OCI-LY1 (cell line): ENCODE measurements around the gene ESR1.
"Not testable (repeated sequence)": the region's sequence is repeated elsewhere in the genome, so short reads cannot be mapped to it uniquely, and the experiment has no call there.

Source experiments
- H2AFZ ChIP-seq: fragments of 200-600 bp; sonication (generic), shearing (Covaris generic); 2 replicates; pipeline ENCODE4 v1.6.0; 2014; ENCODE audit warnings: antibody characterized with exemption, mild to moderate bottlenecking, low read length
- H3F3A ChIP-seq: fragments of 200-600 bp; sonication (generic), shearing (Covaris generic); 2 replicates; pipeline ENCODE4 v1.6.0; 2014; ENCODE audit warnings: mild to moderate bottlenecking, antibody characterized with exemption, low read length, moderate library complexity; ENCODE audit not compliant: insufficient read depth
- H3K27ac ChIP-seq: fragments of 200-600 bp; sonication (generic); 2 replicates; pipeline ENCODE4 v1.5.1; 2014; ENCODE audit warnings: low read length, mixed run types, mild to moderate bottlenecking, low read depth; ENCODE audit not compliant: poor library complexity, severe bottlenecking
- H3K27me3 ChIP-seq: fragments of 200-600 bp; sonication (generic); 2 replicates; pipeline ENCODE4 v1.6.0; 2014; ENCODE audit warnings: antibody characterized with exemption, mild to moderate bottlenecking, low read length, moderate library complexity; ENCODE audit not compliant: insufficient read depth
- H3K36me3 ChIP-seq: fragments of 200-600 bp; sonication (generic); 2 replicates; pipeline ENCODE4 v1.6.1; 2014; ENCODE audit warnings: mild to moderate bottlenecking, antibody characterized with exemption, low read length, moderate library complexity, mixed read lengths; ENCODE audit not compliant: insufficient read depth
- H3K4me1 ChIP-seq: fragments of 200-600 bp; sonication (generic); 2 replicates; pipeline ENCODE4 v1.5.1; 2014; ENCODE audit warnings: mild to moderate bottlenecking, low read length, moderate library complexity; ENCODE audit not compliant: insufficient read depth, severe bottlenecking
- H3K4me2 ChIP-seq: fragments of 200-600 bp; sonication (generic), shearing (Covaris generic); 2 replicates; pipeline ENCODE4 v1.6.1; 2014; ENCODE audit warnings: low read length
- H3K4me3 ChIP-seq: fragments of 200-600 bp; sonication (generic); 2 replicates; pipeline ENCODE4 v1.5.1; 2014; ENCODE audit warnings: low read length, low read depth, mild to moderate bottlenecking, mixed read lengths; ENCODE audit not compliant: poor library complexity, severe bottlenecking
- H3K79me2 ChIP-seq: fragments of 200-600 bp; shearing (Covaris generic); 2 replicates; pipeline ENCODE4 v1.6.1; 2016; ENCODE audit warnings: mixed run types, low read length, mixed read lengths; ENCODE audit not compliant: insufficient read depth
- H3K9ac ChIP-seq: fragments of 200-600 bp; sonication (generic), shearing (Covaris generic); 2 replicates; pipeline ENCODE4 v1.6.1; 2014; ENCODE audit warnings: mild to moderate bottlenecking, low read length, mixed read lengths
- H3K9me2 ChIP-seq: fragments of 200-600 bp; sonication (generic), shearing (Covaris generic); 2 replicates; pipeline ENCODE4 v1.6.1; 2014; ENCODE audit warnings: low read depth, mild to moderate bottlenecking, low read length, mixed read lengths
- H3K9me3 ChIP-seq: fragments of 200-600 bp; shearing (Covaris generic); 2 replicates; pipeline ENCODE4 v1.6.1; 2014; ENCODE audit warnings: low read length, mixed read lengths
- H4K20me1 ChIP-seq: fragments of 200-600 bp; sonication (generic), shearing (Covaris generic); 2 replicates; pipeline ENCODE4 v1.6.0; 2016; ENCODE audit warnings: mild to moderate bottlenecking, low read length; ENCODE audit not compliant: insufficient read depth
- EZH2 ChIP-seq: fragments of 200-600 bp; sonication (generic), shearing (Covaris generic); IDR thresholded peaks from 2 replicates; pipeline ENCODE4 v1.8.0; 2017; ENCODE audit warnings: borderline replicate concordance, mixed run types, mild to moderate bottlenecking, antibody characterized with exemption, low read length, moderate library complexity, mixed read lengths
- TF ChIP-seq, protein P1 (sequence below): fragments of 200-600 bp; sonication (generic), shearing (Covaris generic); IDR thresholded peaks from 2 replicates; pipeline ENCODE4 v1.5.1; 2017; ENCODE audit warnings: mild to moderate bottlenecking, antibody characterized with exemption, low read length, moderate library complexity, mixed read lengths

Gene ESR1

DNA sequence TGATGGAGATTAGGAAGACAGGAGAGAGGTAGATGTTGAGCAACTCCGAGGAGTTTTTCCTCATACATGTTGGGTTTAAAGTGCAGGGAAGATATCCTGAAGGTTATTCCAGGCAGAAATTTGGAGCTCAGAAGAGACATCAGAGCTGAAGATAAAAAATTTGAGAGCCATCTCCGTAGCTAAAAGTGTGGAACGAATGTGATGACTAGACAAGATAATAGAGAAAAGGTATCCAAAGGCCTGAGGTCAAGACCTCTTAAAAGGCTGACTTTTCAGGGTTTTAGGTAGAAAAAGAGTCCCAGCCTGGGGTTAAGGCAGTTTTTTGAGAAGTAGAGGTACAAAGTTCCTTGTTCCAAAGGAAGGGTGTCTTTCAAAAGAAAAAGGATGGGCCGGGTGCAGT, 214.8 kb downstream of the ESR1 start:
- Histone ChIP-seq H3K4me1 (no peaks in the 10 kb centered on the region), H4K20me1 (no peaks in the 10 kb centered on the region), H3K27me3 (no peaks in the 10 kb centered on the region), H3K9me3 (no peaks in the 10 kb centered on the region), H3F3A (no peaks in the 10 kb centered on the region), H3K36me3 (no peaks in the 10 kb centered on the region), H3K4me3 (no peak overlapping the region), H3K79me2 (no peaks in the 10 kb centered on the region), H3K9me2 (no peaks in the 10 kb centered on the region), H2AFZ (no peak overlapping the region), H3K27ac (no peak overlapping the region), H3K9ac (no peak overlapping the region), H3K4me2 (no peak overlapping the region)
- TF ChIP-seq, protein P1, sequence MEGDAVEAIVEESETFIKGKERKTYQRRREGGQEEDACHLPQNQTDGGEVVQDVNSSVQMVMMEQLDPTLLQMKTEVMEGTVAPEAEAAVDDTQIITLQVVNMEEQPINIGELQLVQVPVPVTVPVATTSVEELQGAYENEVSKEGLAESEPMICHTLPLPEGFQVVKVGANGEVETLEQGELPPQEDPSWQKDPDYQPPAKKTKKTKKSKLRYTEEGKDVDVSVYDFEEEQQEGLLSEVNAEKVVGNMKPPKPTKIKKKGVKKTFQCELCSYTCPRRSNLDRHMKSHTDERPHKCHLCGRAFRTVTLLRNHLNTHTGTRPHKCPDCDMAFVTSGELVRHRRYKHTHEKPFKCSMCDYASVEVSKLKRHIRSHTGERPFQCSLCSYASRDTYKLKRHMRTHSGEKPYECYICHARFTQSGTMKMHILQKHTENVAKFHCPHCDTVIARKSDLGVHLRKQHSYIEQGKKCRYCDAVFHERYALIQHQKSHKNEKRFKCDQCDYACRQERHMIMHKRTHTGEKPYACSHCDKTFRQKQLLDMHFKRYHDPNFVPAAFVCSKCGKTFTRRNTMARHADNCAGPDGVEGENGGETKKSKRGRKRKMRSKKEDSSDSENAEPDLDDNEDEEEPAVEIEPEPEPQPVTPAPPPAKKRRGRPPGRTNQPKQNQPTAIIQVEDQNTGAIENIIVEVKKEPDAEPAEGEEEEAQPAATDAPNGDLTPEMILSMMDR = no peak
- no peak for TF ChIP-seq EZH2

DNA sequence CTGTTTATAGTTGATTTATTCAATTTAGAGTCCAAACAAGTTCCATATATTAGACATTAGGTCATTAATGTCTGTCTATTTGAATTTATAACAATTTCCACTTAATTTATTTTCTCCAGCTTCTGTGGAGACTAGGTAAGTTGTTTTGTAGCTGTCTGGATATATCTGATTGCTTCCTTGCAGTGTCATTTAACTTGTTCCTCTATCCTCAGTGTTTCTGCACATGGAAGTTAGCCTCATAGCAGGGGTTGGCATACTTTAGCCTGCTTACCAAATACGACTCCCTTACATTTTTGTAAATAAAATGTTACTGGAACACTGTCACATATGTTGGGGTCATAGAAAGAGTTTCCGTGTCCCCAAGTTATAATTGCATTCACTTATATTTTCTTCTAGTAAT, 216.1 kb downstream of the ESR1 start:
- no peaks in the 10 kb centered on the region for H3K27me3 ChIP-seq
- no peaks in the 10 kb centered on the region for H3K4me1 ChIP-seq
- H3K4me2 ChIP-seq = no peak overlapping the region
- no peaks in the 10 kb centered on the region for H4K20me1 ChIP-seq
- no peaks in the 10 kb centered on the region for H3K9me3 ChIP-seq
- no peaks in the 10 kb centered on the region for H3K9me2 ChIP-seq
- no peak overlapping the region for H3K4me3 ChIP-seq
- TF ChIP-seq, protein P1 = no peak
- TF ChIP-seq EZH2 = no peak
- no peak overlapping the region for H3K9ac ChIP-seq
- no peak overlapping the region for H2AFZ ChIP-seq
- no peaks in the 10 kb centered on the region for H3F3A ChIP-seq
- no peak overlapping the region for H3K27ac ChIP-seq
- no peaks in the 10 kb centered on the region for H3K36me3 ChIP-seq
- no peaks in the 10 kb centered on the region for H3K79me2 ChIP-seq

DNA sequence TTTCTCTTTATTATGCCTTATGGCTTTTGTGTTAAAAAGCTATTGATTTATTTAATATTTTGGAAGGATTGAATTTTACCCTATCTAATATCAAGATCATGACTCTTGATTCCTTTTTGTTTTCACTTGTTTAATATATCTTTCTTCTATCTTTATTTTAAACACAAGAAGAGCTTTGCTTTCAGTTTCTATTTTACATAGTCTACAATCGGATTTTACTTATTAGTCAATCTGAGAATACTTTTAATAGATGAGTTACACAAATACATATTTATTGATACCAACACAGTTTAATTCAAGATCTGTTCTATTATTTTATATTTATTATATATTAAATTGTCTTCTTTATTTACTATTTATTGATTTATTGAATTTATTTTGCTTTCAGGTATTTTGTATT, 218.8 kb downstream of the ESR1 start:
- Histone ChIP-seq H3K9me3 (no peaks in the 10 kb centered on the region), H3K9me2 (no peaks in the 10 kb centered on the region), H3K4me3 (no peak overlapping the region), H3K79me2 (no peaks in the 10 kb centered on the region), H3K27ac (no peak overlapping the region), H3K36me3 (no peaks in the 10 kb centered on the region), H3F3A (no peaks in the 10 kb centered on the region), H3K4me1 (no peaks in the 10 kb centered on the region), H2AFZ (no peak overlapping the region), H3K4me2 (no peak overlapping the region), H4K20me1 (no peaks in the 10 kb centered on the region), H3K27me3 (no peaks in the 10 kb centered on the region), H3K9ac (no peak overlapping the region)
- TF ChIP-seq EZH2 = no peak
- TF ChIP-seq, protein P1 = no peak

DNA sequence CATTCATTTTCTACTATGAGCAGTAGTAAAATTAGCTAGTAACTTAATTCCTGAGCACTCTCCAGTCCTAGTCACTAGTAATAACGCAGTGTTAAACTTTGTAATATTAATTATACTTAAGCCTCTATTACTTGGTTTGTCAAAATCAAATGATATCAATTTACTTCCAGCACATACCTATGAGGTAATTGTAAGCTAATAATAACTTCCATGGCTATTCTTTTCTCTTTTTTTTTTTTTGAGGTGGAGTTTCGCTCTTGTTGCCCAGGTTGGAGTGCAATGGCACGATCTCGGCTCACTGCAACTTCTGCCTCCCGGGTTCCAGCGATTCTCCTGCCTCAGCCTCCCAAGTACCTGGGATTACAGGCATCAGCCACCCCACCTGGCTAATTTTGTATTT, 219.3 kb downstream of the ESR1 start:
- H3K79me2 ChIP-seq, H3K27ac ChIP-seq, H3K9me3 ChIP-seq, H3K9me2 ChIP-seq, H3K4me3 ChIP-seq, H3K4me1 ChIP-seq, H3F3A ChIP-seq, H3K4me2 ChIP-seq, H2AFZ ChIP-seq, H4K20me1 ChIP-seq, H3K36me3 ChIP-seq, H3K9ac ChIP-seq, H3K27me3 ChIP-seq: not testable (repeated sequence)

DNA sequence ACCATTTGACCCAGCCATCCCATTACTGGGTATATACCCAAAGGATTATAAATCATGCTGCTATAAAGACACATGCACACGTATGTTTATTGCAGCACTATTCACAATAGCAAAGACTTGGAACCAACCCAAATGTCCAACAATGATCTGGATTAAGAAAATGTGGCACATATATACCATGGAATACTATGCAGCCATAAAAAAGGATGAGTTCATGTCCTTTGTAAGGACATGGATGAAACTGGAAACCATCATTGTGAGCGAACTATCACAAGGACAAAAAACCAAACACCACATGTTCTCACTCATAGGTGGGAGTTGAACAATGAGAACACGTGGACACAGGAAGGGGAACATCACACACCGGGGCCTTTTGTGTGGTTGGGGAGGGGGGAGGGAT, 226.3 kb downstream of the ESR1 start:
- not testable (repeated sequence) for H3K4me3 ChIP-seq, H3K4me1 ChIP-seq, H3K27me3 ChIP-seq, H3K79me2 ChIP-seq, H3K36me3 ChIP-seq, H3K9me2 ChIP-seq, H4K20me1 ChIP-seq, H3K27ac ChIP-seq, H3K4me2 ChIP-seq, H2AFZ ChIP-seq, H3F3A ChIP-seq, H3K9ac ChIP-seq, H3K9me3 ChIP-seq
